PC-9 (cell line): ENCODE results near the gene SPI1. TPM values are rescaled to one million over a fixed set of nuclear protein-coding genes. Genes with fewer than 3 reads are reported as not detected.

Experiments used
- BruUV-seq: library from RNA; stranded (reverse); fragments of 400-500 nt; replicated peaks from 2 replicates; lab custom pipeline; 2021; lab: Mats Ljungman, UMichigan
- CTCF ChIA-PET: fragments of 300-600 bp; sonication (Branson Sonifier 250); formaldehyde crosslinking; loops from one replicate; lab custom pipeline; 2022; ENCODE audit warnings: antibody characterized with exemption; lab: Charles Lee
- POLR2A ChIA-PET: fragments of 300-600 bp; sonication (Branson Sonifier 250); formaldehyde crosslinking; loops from one replicate; lab custom pipeline; 2022; ENCODE audit warnings: antibody characterized with exemption; ENCODE audit not compliant: unreplicated experiment; lab: Charles Lee
- DNase-seq, 2 experiments: peaks; one replicate each; pipeline versions ENCODE4 v3.0.0 to v3.0.0-alpha.2; 2015 to 2022; ENCODE audit warnings: mixed read lengths in 1 of 2
- H2AFZ ChIP-seq: fragments of 200-600 bp; sonication (generic); 2 replicates; pipeline ENCODE4 v1.8.1; 2017; ENCODE audit warnings: antibody characterized with exemption
- H3F3A ChIP-seq: fragments of 200-600 bp; sonication (generic); 2 replicates; pipeline ENCODE4 v1.8.1; 2017; ENCODE audit warnings: antibody characterized with exemption, mild to moderate bottlenecking, low read depth; ENCODE audit not compliant: insufficient read depth
- H3K27ac ChIP-seq: fragments of 200-600 bp; sonication (generic); 2 replicates; pipeline ENCODE4 v1.6.1; 2016; ENCODE audit warnings: mixed run types
- H3K27me3 ChIP-seq: fragments of 200-600 bp; sonication (generic); 2 replicates; pipeline ENCODE4 v1.6.1; 2016; ENCODE audit warnings: low read depth, mixed run types; ENCODE audit not compliant: insufficient read depth
- H3K36me3 ChIP-seq: fragments of 200-600 bp; sonication (generic); 2 replicates; pipeline ENCODE4 v1.6.1; 2016; ENCODE audit warnings: low read depth, mixed run types
- H3K4me1 ChIP-seq: fragments of 200-600 bp; sonication (generic); replicated peaks from 2 replicates; pipeline ENCODE4 v1.6.1; 2016; ENCODE audit warnings: mixed run types; ENCODE audit not compliant: insufficient read depth
- H3K4me2 ChIP-seq: fragments of 200-600 bp; sonication (generic); 2 replicates; pipeline ENCODE4 v1.6.1; 2017; ENCODE audit warnings: mixed run types
- H3K4me3 ChIP-seq: fragments of 200-600 bp; sonication (generic); 2 replicates; pipeline ENCODE4 v1.6.1; 2016; ENCODE audit warnings: mixed run types
- H3K79me2 ChIP-seq: fragments of 200-600 bp; sonication (generic); 2 replicates; pipeline ENCODE4 v1.6.1; 2017; ENCODE audit warnings: low read depth, mixed run types
- H3K9me2 ChIP-seq: fragments of 200-600 bp; sonication (generic); 2 replicates; pipeline ENCODE4 v1.8.1; 2017; ENCODE audit warnings: mild to moderate bottlenecking; ENCODE audit not compliant: insufficient read depth
- H3K9me3 ChIP-seq: fragments of 200-600 bp; sonication (generic); 2 replicates; pipeline ENCODE4 v1.8.1; 2016; ENCODE audit warnings: low read depth; ENCODE audit not compliant: insufficient read depth
- H4K20me1 ChIP-seq: fragments of 200-600 bp; sonication (generic); 2 replicates; pipeline ENCODE4 v1.8.1; 2017; ENCODE audit not compliant: insufficient read depth
- CTCF ChIP-seq: fragments of 200-600 bp; sonication (generic); conservative IDR thresholded peaks from 2 replicates; pipeline ENCODE4 v1.6.1; 2017; ENCODE audit warnings: mixed run types, antibody characterized with exemption, mild to moderate bottlenecking, moderate library complexity
- EZH2 ChIP-seq: fragments of 200-600 bp; sonication (generic); IDR thresholded peaks from 2 replicates; pipeline ENCODE4 v1.8.0; 2017; ENCODE audit warnings: antibody characterized with exemption, low read depth
- intact Hi-C: fragments of 100-400 bp; cut with micrococcal nuclease; formaldehyde crosslinking; loops from one replicate; pipeline ENCODE4 v1.10.0; 2022; ENCODE audit not compliant: unreplicated experiment
- total RNA-seq: library from RNA; stranded (reverse); gene quantifications from 2 replicates; pipeline ENCODE4 v1.2.3, GENCODE V29; 2021

Gene SPI1
- total RNA-seq, 1 experiment from 2014 or later, result not detected

DNA sequence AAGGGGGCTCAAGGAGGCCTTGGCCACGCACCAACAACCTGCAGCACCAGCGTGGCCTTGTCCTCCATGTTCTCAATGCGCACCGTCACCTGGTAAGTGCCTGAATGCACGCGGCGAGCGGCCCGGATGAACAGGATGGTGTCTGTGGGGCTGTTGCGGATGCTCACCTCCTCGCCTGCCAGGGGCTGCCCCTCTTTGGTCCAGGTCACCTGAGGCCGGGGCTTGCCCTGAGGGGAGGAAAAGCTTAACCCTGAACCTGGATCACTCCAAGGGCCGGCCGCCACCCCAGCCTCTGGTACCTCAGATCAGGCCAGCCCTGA is 44.9 kb downstream of the SPI1 start:
- ChIA-PET CTCF (no interaction called here), POLR2A (no interaction called here)
- Histone ChIP-seq H3K27me3 (no peaks in the 10 kb centered on the region), H4K20me1 (no peaks in the 10 kb centered on the region), H2AFZ (no peak overlapping the region), H3K36me3 (peaks cover 8% of the 10 kb centered on the region; the same call in 1 of the 2 replicates), H3K9me3 (no peaks in the 10 kb centered on the region), H3K4me1 (no peaks in the 10 kb centered on the region), H3K9me2 (no peaks in the 10 kb centered on the region), H3K27ac (no peak overlapping the region), H3K4me3 (no peak overlapping the region), H3F3A (peaks cover 9% of the 10 kb centered on the region; the same call in 1 of the 2 replicates), H3K4me2 (no peak overlapping the region), H3K79me2 (no peaks in the 10 kb centered on the region)
- intact Hi-C loops, result no loop called here
- TF ChIP-seq EZH2, result no peak
- TF ChIP-seq CTCF, result no peak
- BruUV-seq, result no TSS peak
- no peak for DNase-seq

DNA sequence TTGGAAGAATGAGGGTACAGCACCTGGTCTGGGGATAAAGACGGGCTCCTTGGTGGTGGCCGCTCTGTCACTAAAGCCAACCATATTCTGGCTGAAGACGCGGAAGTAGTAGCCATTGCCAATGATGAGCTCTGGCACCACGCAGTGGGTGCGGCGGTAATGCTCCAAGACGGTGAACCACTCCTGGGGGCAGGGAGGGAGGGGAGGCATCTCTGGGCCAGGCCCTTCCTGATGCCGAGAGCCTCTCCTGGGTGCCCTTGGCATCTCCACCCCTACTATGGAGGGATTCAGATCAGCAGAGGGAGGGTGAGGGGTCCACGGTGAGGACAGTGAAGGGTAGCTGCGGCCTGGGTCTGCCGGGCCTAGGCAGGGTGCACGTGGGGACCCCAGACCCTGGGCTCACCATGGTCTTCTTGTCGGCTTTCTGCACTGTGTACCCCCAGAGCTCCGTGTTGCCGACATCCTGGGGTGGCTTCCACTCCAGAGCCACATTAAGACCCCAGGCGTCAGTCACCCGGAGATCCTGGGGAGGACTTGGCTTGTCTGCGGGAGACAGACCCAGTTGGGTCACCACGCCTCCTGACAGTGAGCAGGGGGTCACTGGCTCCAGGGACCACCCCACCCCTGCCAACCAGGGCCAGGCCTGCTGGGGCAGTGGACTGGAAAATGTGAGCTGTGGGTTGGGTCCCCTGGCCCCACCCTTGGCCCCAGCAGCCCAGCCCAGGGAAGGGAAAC is 45.4 kb downstream of the SPI1 start:
- Histone ChIP-seq H4K20me1 (no peaks in the 10 kb centered on the region; the same call in 1 of the 2 replicates), H3K9me2 (no peaks in the 10 kb centered on the region), H3K4me1 (no peaks in the 10 kb centered on the region), H3K27ac (no peak overlapping the region), H3F3A (peaks cover 9% of the 10 kb centered on the region; the same call in 1 of the 2 replicates), H2AFZ (no peak overlapping the region), H3K4me3 (no peak overlapping the region), H3K4me2 (no peak overlapping the region), H3K27me3 (no peaks in the 10 kb centered on the region), H3K79me2 (no peaks in the 10 kb centered on the region), H3K9me3 (no peaks in the 10 kb centered on the region), H3K36me3 (peaks cover 10% of the 10 kb centered on the region; the same call in 1 of the 2 replicates)
- TF ChIP-seq EZH2, result no peak
- intact Hi-C loops, result no loop called here
- CTCF ChIA-PET, result interaction anchor here (0.6 kb wide), 1 partner anchor 39 kb away, joined by 10 read pairs; no protein-coding TSS in a partner anchor
- BruUV-seq, result no TSS peak
- POLR2A ChIA-PET, result no interaction called here
- no peak for DNase-seq

DNA sequence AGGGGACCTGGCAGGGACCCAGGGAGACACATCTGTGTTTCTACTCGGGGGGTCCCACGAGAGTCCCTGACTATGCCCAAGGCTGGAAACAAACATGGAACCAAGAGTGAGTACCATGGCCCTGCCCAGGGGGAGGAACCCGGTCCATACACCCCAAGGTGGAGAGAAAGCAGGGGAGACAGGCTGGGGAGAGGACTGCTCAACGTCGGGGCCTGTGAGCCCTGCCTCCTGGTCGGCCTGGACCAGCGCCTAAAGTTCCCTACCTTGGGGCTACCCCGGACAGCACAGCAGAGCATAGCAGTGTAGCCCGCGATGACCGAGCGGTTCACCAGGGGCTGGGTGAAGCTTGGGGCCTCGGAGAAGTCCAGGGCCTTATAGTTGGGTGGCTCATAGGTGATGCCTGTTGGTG is 46.0 kb downstream of the SPI1 start:
- H3K4me1 ChIP-seq, result no peaks in the 10 kb centered on the region
- DNase-seq, result no peak
- H3K79me2 ChIP-seq, result no peaks in the 10 kb centered on the region
- no peaks in the 10 kb centered on the region for H3K9me2 ChIP-seq
- no peak overlapping the region for H3K4me2 ChIP-seq
- H3K27me3 ChIP-seq, result no peaks in the 10 kb centered on the region
- ChIA-PET CTCF (no interaction called here), POLR2A (no interaction called here)
- no peak overlapping the region for H2AFZ ChIP-seq
- TF ChIP-seq EZH2 (no peak), CTCF (no peak)
- peaks cover 10% of the 10 kb centered on the region; the same call in 1 of the 2 replicates for H3K36me3 ChIP-seq
- H4K20me1 ChIP-seq, result no peaks in the 10 kb centered on the region; the same call in 1 of the 2 replicates
- H3K9me3 ChIP-seq, result no peaks in the 10 kb centered on the region
- peaks cover 9% of the 10 kb centered on the region; the same call in 1 of the 2 replicates for H3F3A ChIP-seq
- intact Hi-C loops, result no loop called here
- no peak overlapping the region for H3K27ac ChIP-seq
- no peak overlapping the region for H3K4me3 ChIP-seq
- BruUV-seq, result no TSS peak
